AG09309 (cell line): ENCODE data around the gene ZBTB11.
"Not testable (repeated sequence)": the region's sequence is repeated elsewhere in the genome, so short reads cannot be mapped to it uniquely, and the experiment has no call there.

Experiments
- DNase-seq: peaks from one replicate; pipeline ENCODE4 v3.0.0-alpha.2; 2010; ENCODE audit warnings: low read depth
- H3K4me3 ChIP-seq: 2 replicates; pipeline ENCODE4 v1.5.1; 2011; ENCODE audit warnings: mild to moderate bottlenecking, low read depth, low read length, moderate library complexity; ENCODE audit not compliant: control insufficient read depth
- TF ChIP-seq, protein P1 (sequence below): IDR thresholded peaks from 2 replicates; pipeline ENCODE4 v1.5.1; 2011; ENCODE audit warnings: mild to moderate bottlenecking, low read depth, low read length, inconsistent platforms; ENCODE audit not compliant: insufficient read depth, control insufficient read depth; ENCODE audit errors: missing control alignments

Gene ZBTB11

GRCh38 chr3:101701696-101702634 is 25.0 kb upstream of the ZBTB11 start:
- DNase-seq: no peak
- TF ChIP-seq, protein P1, sequence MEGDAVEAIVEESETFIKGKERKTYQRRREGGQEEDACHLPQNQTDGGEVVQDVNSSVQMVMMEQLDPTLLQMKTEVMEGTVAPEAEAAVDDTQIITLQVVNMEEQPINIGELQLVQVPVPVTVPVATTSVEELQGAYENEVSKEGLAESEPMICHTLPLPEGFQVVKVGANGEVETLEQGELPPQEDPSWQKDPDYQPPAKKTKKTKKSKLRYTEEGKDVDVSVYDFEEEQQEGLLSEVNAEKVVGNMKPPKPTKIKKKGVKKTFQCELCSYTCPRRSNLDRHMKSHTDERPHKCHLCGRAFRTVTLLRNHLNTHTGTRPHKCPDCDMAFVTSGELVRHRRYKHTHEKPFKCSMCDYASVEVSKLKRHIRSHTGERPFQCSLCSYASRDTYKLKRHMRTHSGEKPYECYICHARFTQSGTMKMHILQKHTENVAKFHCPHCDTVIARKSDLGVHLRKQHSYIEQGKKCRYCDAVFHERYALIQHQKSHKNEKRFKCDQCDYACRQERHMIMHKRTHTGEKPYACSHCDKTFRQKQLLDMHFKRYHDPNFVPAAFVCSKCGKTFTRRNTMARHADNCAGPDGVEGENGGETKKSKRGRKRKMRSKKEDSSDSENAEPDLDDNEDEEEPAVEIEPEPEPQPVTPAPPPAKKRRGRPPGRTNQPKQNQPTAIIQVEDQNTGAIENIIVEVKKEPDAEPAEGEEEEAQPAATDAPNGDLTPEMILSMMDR: no peak
- H3K4me3 ChIP-seq: no peak overlapping the region

GRCh38 chr3:101695779-101696372 is 18.9 kb upstream of the ZBTB11 start:
- no peak for DNase-seq
- TF ChIP-seq, protein P1: peak; percentile 57
- H3K4me3 ChIP-seq: no peak overlapping the region

DNA sequence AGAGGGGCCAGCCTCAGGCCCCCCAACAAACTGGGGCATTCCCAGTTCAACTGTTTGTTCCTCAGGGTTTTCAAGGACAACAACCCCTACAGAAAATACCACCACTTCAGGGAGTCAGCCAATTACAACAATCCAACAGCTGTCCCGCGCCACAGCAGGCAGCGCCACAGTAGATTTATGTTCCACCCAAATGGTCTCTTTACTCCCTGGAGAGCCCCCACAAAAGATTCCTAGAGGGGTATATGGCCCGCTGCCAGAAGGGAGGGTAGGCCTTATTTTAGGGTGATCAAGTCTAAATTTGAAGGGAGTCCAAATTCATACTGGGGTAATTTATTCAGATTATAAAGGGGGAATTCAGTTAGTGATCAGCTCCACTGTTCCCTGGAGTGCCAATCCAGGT is 17.9 kb upstream of the ZBTB11 start:
- not testable (repeated sequence) for H3K4me3 ChIP-seq, DNase-seq

GRCh38 chr3:101693540-101693939 is 16.6 kb upstream of the ZBTB11 start:
- DNase-seq, H3K4me3 ChIP-seq: not testable (repeated sequence)

DNA sequence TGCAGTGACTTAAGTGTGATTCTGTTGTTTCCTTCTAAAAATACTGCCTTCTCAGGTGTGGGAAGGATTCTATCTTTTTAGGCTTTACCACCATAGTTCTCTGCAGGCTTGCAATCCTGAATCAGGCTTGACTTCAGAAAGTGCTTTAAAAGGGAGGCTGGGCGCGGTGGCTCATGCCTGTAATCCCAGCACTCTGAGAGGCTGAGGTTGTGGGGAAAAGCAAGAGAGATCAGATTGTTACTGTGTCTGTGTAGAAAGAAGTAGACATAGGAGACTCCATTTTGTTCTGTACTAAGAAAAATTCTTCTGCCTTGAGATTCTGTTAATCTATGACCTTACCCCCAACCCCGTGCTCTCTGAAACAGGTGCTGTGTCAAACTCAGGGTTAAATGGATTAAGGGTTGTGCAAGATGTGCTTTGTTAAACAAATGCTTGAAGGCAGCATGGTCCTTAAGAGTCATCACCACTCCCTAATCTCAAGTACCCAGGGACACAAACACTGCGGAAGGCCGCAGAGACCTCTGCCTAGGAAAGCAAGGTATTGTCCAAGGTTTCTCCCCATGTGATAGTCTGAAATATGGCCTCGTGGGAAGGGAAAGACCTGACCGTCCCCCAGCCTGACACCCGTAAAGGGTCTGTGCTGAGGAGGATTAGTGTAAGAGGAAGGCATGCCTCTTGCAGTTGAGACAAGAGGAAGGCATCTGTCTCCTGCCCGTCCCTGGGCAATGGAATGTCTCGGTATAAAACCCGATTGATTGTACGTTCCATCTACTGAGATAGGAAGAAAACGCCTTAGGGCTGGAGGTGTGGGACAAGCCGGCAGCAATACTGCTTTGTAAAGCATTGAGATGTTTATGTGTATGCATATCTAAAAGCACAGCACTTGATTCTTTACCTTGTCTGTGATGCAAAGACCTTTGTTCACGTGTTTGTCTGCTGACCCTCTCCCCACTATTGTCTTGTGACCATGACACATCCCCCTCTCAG is 15.0 kb upstream of the ZBTB11 start:
- DNase-seq, H3K4me3 ChIP-seq: not testable (repeated sequence)

More at GRCh38 chr3:101693540-101693939, 16.6 kb upstream of the ZBTB11 start:
- TF ChIP-seq, protein P1: peak; percentile 55

DNA sequence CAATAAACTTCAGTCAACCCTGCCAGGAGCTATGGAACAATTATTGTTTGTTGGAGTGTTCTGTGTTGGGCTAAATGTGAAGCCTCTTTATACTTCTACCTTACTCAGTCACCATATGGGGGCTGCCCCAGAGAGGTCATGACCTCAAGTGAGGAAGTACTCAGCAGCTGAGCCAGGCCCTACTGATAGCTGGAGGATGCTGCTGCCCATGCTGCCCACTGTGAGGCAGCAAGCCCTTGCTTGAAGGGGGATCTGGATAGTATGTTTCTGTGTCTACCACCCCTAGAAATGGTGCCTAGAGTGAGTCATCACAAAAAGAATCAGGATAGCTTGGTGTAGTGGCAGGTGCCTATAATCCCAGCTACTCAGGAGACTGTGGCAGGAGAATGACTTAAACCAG is 14.0 kb upstream of the ZBTB11 start:
- TF ChIP-seq, protein P1: no peak
- no peak for DNase-seq
- H3K4me3 ChIP-seq: no peak overlapping the region

GRCh38 chr3:101689286-101689685 is 12.4 kb upstream of the ZBTB11 start:
- TF ChIP-seq, protein P1: no peak
- H3K4me3 ChIP-seq: no peak overlapping the region
- no peak for DNase-seq
